ENCODE data around the gene PCBP3. TPM values are rescaled to one million over a fixed set of nuclear protein-coding genes. Genes with fewer than 3 reads are reported as not detected.

PCBP3 gene
- total RNA-seq, 4 donors from 2014 or later: 0.77 to 8.6 (median 3.2) TPM; not detected in 1

DNA sequence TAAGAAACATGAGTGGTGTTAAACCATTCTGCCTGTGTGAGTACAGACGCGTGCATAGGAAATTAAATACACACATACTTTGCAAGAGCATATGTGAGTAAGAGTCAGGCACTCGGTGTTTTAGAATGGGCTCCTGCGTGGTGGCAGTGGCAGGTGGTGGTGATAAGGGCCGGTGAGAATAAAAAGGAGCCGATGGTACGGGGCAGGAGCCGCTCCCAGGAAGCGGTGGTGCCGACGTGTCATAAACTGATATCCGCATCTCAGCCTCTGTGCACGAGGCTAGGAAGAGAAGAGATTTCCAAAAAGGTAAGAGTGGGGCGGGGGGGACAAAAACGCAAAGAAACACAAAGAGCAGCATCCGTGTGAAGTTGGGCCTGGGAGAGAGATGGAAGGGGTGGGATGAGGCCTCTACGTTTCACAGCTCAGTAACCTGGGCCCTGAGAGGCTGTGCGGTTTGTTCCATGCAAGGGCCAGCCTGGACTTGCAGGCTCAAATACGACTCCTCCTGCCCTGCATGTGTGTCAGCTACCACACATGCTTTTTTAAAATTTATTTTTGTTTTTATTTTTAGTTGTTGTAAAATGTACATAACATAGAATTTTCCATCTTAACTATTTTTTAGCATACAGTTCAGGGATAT lies 210.3 kb downstream of the PCBP3 start:
- no peak overlapping the region for H3K4me3 ChIP-seq
- H3K9me3 ChIP-seq: no peaks in the 10 kb centered on the region
- no peak overlapping the region for H3K27ac ChIP-seq
- H3K27me3 ChIP-seq: no peaks in the 10 kb centered on the region
- intact Hi-C loops (cut with DNase I; ENCODE audit: low total_unique reads): no loop called here
- TF ChIP-seq, protein P1, sequence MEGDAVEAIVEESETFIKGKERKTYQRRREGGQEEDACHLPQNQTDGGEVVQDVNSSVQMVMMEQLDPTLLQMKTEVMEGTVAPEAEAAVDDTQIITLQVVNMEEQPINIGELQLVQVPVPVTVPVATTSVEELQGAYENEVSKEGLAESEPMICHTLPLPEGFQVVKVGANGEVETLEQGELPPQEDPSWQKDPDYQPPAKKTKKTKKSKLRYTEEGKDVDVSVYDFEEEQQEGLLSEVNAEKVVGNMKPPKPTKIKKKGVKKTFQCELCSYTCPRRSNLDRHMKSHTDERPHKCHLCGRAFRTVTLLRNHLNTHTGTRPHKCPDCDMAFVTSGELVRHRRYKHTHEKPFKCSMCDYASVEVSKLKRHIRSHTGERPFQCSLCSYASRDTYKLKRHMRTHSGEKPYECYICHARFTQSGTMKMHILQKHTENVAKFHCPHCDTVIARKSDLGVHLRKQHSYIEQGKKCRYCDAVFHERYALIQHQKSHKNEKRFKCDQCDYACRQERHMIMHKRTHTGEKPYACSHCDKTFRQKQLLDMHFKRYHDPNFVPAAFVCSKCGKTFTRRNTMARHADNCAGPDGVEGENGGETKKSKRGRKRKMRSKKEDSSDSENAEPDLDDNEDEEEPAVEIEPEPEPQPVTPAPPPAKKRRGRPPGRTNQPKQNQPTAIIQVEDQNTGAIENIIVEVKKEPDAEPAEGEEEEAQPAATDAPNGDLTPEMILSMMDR (IDR thresholded peaks at IDR 0.05): no peak
- TF ChIP-seq POLR2A (IDR thresholded peaks at IDR 0.05): no peak
- H3K4me1 ChIP-seq: no peaks in the 10 kb centered on the region
- no peak for DNase-seq
- H3K36me3 ChIP-seq: no peaks in the 10 kb centered on the region

DNA sequence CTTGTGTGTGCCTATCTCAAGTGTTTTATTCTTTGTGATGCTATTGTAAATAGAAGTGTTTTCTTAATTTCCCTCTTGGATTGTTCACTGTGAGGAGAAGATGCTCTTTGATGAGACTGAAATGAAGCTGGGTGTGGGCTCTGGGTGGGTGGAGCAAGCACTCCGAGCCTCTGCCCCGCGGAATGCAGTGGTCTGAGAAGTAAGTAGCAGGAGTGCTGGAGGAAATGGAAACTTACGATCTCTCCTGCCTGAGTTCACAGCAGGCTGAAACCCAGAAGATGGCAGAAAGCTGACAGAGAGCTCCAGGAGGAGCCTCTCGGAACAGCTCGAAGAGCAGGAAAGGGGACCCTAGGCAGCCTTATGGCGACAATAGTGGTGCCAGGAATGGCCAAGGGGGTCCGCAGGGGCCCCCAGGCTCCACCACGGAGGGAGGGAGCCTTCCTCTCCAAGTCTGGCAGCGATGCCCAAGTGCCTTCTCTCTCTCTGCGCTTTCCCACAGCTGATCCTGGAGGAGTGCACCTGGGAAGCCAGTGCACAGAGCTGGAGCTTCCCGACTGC lies 211.2 kb downstream of the PCBP3 start:
- intact Hi-C loops (cut with DNase I; ENCODE audit: low total_unique reads): no loop called here
- no peaks in the 10 kb centered on the region for H3K9me3 ChIP-seq
- no peak overlapping the region for H3K27ac ChIP-seq
- no peak for DNase-seq
- no peaks in the 10 kb centered on the region for H3K4me1 ChIP-seq
- no peak for TF ChIP-seq POLR2A (IDR thresholded peaks at IDR 0.05)
- TF ChIP-seq, protein P1 (IDR thresholded peaks at IDR 0.05): no peak
- no peak overlapping the region for H3K4me3 ChIP-seq
- H3K27me3 ChIP-seq: no peaks in the 10 kb centered on the region
- H3K36me3 ChIP-seq: no peaks in the 10 kb centered on the region

- Histone ChIP-seq H3K36me3 (no peaks in the 10 kb centered on the region), H3K9me3 (no peaks in the 10 kb centered on the region), H3K27me3 (no peaks in the 10 kb centered on the region), H3K4me1 (no peaks in the 10 kb centered on the region), H3K27ac (no peak overlapping the region), H3K4me3 (no peak overlapping the region)
- intact Hi-C loops (cut with DNase I; ENCODE audit: low total_unique reads): no loop called here
- DNase-seq: no peak
- no peak for TF ChIP-seq POLR2A (IDR thresholded peaks at IDR 0.05)
- TF ChIP-seq, protein P1 (IDR thresholded peaks at IDR 0.05): no peak
These were observed 211.8 kb downstream of the PCBP3 start for GRCh38 chr21:45855248-45855811.

DNA sequence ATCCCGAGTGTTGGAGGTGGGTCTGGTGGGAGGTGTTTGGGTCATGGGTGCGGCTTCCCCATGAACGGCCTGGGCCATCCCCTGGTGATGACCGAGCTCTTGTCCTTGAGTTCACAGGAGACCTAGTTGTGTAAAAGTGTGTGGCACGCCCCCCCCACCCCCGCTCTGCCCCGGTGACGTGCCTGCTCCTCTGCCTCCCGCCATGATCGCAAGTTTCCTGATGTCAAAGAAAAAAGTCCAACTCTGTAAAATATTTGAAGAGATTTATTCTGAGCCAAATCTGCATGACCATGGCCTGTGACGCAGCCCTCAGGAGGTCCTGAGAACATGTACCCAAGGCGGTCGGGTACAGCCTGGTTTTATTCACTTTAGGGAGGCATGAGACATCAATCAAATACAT lies 212.9 kb downstream of the PCBP3 start:
- H3K36me3 ChIP-seq: no peaks in the 10 kb centered on the region
- H3K27me3 ChIP-seq: no peaks in the 10 kb centered on the region
- TF ChIP-seq, protein P1 (IDR thresholded peaks at IDR 0.05): no peak
- TF ChIP-seq POLR2A (IDR thresholded peaks at IDR 0.05): no peak
- no peak for DNase-seq
- H3K9me3 ChIP-seq: no peaks in the 10 kb centered on the region
- intact Hi-C loops (cut with DNase I; ENCODE audit: low total_unique reads): no loop called here
- H3K4me1 ChIP-seq: no peaks in the 10 kb centered on the region
- H3K27ac ChIP-seq: no peak overlapping the region
- H3K4me3 ChIP-seq: no peak overlapping the region

GRCh38 chr21:45856906-45857305 lies 213.4 kb downstream of the PCBP3 start:
- Histone ChIP-seq H3K4me3 (no peak overlapping the region), H3K27me3 (no peaks in the 10 kb centered on the region), H3K4me1 (no peaks in the 10 kb centered on the region), H3K9me3 (no peaks in the 10 kb centered on the region), H3K36me3 (no peaks in the 10 kb centered on the region), H3K27ac (no peak overlapping the region)
- TF ChIP-seq, protein P1 (IDR thresholded peaks at IDR 0.05): no peak
- TF ChIP-seq POLR2A (IDR thresholded peaks at IDR 0.05): no peak
- intact Hi-C loops (cut with DNase I; ENCODE audit: low total_unique reads): no loop called here
- DNase-seq: no peak
